ENCODE results near the gene DCC.

DNA sequence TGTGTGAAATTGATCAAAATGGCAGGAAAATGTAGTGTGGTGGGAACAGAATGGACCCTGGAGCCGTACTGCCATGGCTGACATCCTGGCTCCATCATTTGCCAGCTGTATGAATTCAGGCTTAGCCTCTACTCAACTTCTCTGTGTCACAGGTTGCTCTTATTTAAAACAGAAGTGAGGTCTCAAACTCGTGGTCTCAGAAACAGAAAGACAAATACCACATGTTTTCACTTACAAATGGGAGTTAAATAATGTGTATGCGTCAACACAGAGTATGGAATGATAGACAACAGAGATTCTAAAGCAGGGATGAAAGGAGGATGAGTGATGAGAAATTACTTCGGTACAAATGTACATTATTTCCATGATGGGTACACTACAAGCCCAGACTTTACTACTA, 227.4 kb downstream of the DCC start:
- TF ChIP-seq EZH2phosphoT487 (IDR thresholded peaks at IDR 0.05; ENCODE audit: insufficient read depth, low read depth) (no peak), EZH2 (IDR thresholded peaks at IDR 0.05; ENCODE audit: insufficient read depth, poor library complexity, severe bottlenecking) (no peak)
